HG03159 (cell line): Measurements from ENCODE around the gene KMT2D.

Experiments
- ATAC-seq: cut with Tn5 transposase; IDR thresholded peaks from one replicate; pipeline ENCODE4 v1.9.1; 2021; ENCODE audit warnings: mild to moderate bottlenecking, moderate library complexity; ENCODE audit not compliant: unreplicated experiment

Gene KMT2D

DNA sequence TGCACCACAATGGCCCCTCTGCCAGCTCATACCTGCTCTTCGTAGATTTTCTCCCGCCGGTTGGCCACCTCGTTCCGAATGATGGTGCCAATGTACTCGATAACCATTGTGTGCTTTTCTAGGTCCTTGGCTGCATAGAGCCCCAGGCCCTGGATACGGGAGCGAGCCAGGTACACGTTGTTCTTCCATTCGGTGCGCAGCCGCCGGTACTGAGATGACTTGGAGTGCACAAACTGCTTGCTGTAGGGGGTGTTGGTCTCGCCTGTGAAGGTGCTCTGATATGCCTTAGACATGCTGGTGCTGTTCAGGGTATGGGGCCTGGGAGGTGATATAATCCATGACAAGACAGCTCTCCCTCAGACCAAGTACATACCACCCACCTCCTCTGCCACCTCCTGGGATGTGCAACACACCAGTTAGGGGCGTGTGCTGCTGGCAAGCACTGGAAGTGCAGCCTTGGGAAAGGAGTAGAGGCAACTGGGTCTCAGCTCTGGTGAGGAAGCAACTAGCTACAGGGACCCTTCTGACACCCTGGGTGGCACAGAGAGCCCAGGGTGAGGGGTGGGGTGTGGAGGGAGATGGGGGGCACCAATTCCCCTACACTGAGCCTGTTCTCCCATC, 37.9 kb downstream of the KMT2D start:
- ATAC-seq: no peak

GRCh38 chr12:49021292-49021915, 39.2 kb downstream of the KMT2D start:
- ATAC-seq: no peak

DNA sequence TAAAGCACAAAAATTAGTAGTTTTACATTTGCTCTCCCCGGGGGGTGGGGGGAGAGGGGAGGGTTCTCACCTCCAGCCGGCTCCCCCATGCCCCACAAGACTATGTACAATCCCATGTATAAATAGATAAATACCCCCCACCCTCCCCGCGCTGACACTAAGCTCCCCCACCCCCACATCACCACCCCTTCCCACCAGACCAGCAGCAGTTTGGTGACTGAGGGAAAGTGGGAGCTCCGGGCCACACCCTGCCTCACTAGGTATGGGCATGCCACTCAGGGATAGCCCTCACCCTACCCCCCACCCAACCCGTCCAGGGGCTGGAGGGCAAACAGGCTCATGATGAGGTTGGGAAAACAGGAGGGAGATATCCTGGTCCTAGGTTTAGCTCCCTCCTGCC, 40.2 kb downstream of the KMT2D start:
- ATAC-seq: no peak

- no peak for ATAC-seq
Measured at GRCh38 chr12:49019443-49020324, 40.9 kb downstream of the KMT2D start.

DNA sequence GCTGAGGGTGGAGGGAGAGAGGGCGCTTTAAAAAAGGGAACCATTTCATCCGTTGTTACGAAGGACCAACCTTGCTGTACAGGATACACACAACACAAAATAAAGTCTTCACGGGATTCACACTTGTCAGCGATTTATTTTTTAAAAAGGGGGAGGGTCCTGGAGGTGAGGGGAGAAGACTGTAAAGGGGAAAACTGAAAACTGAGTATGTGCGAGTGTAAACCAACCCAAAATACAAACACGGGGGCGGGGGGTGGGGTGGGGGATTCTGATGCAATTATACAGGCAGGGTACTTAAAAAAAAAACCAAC, 41.5 kb downstream of the KMT2D start:
- peak; percentile 22 for ATAC-seq

- peak; percentile 87 for ATAC-seq
Measured at GRCh38 chr12:49018261-49019119, 42.1 kb downstream of the KMT2D start, which contains the start of gene PRKAG1. TSS of gene PRKAG1 (minus strand) at chr12:49018776. CDS start at chr12:49018740, 36 bp downstream.

GRCh38 chr12:49017891-49018260, 42.7 kb downstream of the KMT2D start:
- ATAC-seq: peak; percentile 1

DNA sequence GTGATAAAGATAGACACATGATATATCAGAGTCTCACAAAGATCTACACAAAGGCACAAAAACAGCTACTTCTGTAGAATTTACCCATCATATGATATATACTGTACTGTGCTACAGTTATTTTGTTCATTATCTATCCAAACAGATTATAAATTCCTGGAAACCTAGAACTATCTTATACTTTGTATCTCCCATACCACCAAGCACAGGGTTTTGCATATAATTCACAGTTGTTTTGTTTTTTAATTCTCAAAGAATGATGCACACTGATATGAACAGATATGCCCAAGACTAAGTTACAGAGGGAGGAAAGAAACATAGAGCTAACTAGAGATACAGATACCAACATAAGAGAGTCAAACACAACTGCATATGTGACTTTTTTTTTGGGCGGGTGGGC, 45.4 kb downstream of the KMT2D start:
- no peak for ATAC-seq

DNA sequence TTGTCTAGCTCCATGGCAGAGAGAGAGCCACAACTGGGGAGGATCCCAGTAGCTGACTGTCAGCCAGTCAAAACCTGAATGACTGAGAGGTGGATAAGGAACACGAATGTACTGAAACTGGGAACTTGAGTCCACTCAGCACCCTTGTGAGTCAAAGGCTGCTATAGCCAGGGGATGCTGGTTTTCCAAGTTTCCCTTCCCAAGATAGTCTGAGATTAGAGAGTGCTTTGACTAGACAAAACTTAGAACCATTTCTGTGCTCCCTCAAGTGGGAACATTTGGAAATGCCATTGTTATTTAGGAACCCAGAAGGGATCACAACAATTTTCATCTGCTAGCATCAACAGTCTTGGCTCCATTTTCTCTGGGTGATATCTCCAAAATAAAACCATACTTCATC, 46.0 kb downstream of the KMT2D start:
- no peak for ATAC-seq

DNA sequence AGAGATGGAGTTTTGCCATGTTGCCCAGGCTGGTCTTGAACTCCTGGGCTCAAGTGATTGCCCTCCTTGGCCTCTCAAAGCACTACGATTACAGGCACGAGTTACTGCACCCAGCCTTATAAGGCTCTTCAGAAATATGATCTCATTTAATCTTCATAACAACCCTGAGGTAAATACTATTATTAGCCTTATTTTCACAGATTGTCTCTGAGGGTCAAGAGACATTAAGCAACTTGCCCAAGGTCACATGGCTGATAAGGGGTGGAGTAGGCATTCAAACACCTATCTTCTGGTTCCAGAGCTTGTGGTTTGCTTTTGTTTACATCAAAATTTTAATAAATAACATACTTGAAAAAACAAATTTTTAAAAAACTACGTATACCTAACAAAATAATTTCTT, 47.2 kb downstream of the KMT2D start:
- no peak for ATAC-seq

DNA sequence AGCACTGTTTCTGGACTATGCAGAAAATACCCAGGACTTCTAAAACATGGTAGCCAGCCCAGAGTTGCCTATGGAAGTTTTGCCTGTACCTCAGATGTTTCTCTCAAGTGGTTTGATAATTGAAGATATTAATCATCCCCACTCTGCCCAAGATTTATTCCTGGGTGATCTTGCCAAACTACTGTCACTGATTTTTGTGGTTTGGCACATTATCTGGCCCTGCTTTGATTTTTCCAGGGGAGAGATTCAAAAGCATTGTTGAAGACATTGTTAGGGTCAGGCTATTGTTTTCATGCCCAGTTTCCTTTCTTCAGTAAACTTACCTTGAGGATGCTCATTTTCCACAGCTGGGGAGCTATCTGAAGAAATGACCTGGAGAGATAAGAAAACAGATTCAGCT, 47.9 kb downstream of the KMT2D start:
- no peak for ATAC-seq
